Trophoblast cell (in vitro differentiated cells and primary cell): ENCODE measurements around the gene SYTL2.

Experiments used
- DNase-seq, 2 donors: peaks; one replicate each; pipeline ENCODE4 v3.0.0-alpha.2; 2016
- H2AFZ ChIP-seq: 2 replicates; pipeline ENCODE4 v1.6.1; 2013; ENCODE audit warnings: low read length, moderate library complexity, mild to moderate bottlenecking; ENCODE audit not compliant: insufficient read depth, poor library complexity
- H2AK5ac ChIP-seq: 2 replicates; pipeline ENCODE4 v1.6.1; 2013; ENCODE audit warnings: mild to moderate bottlenecking, low read length
- H2BK120ac ChIP-seq: 2 replicates; pipeline ENCODE4 v1.6.1; 2013; ENCODE audit warnings: low read length, mild to moderate bottlenecking, moderate library complexity; ENCODE audit not compliant: insufficient read depth, poor library complexity
- H2BK12ac ChIP-seq: 2 replicates; pipeline ENCODE4 v1.6.1; 2013; ENCODE audit warnings: mild to moderate bottlenecking, low read length, moderate library complexity
- H2BK5ac ChIP-seq: 2 replicates; pipeline ENCODE4 v1.6.1; 2013; ENCODE audit warnings: low read length, low read depth, moderate library complexity, mild to moderate bottlenecking; ENCODE audit not compliant: poor library complexity
- H3K14ac ChIP-seq: 2 replicates; pipeline ENCODE4 v1.6.1; 2013; ENCODE audit warnings: mild to moderate bottlenecking, low read length
- H3K18ac ChIP-seq: 2 replicates; pipeline ENCODE4 v1.6.1; 2013; ENCODE audit warnings: mild to moderate bottlenecking, low read length
- H3K23ac ChIP-seq: 2 replicates; pipeline ENCODE4 v1.6.1; 2013; ENCODE audit warnings: low read length
- H3K27ac ChIP-seq: 2 replicates; pipeline ENCODE4 v1.5.1; 2013; ENCODE audit warnings: low read depth, mild to moderate bottlenecking, inconsistent platforms, low read length, moderate library complexity
- H3K27me3 ChIP-seq: 2 replicates; pipeline ENCODE4 v1.6.1; 2013; ENCODE audit warnings: inconsistent platforms, mild to moderate bottlenecking, low read length, moderate library complexity; ENCODE audit not compliant: insufficient read depth
- H3K36me3 ChIP-seq, 2 experiments: 1 replicate in 1 of 2; 2 replicates in 1 of 2; pipeline ENCODE4 v1.6.1; 2013; ENCODE audit warnings: low read length in 2 of 2, mild to moderate bottlenecking in 2 of 2, moderate library complexity in 1 of 2; ENCODE audit not compliant: insufficient read depth in 2 of 2, control insufficient read depth in 1 of 2
- H3K4ac ChIP-seq: 2 replicates; pipeline ENCODE4 v1.6.1; 2013; ENCODE audit warnings: low read depth, mild to moderate bottlenecking, low read length, moderate library complexity
- H3K4me1 ChIP-seq, 2 experiments: 1 replicate in 1 of 2; 2 replicates in 1 of 2; pipeline ENCODE4 v1.6.1; 2013; ENCODE audit warnings: low read length in 2 of 2, mild to moderate bottlenecking in 2 of 2, moderate library complexity in 1 of 2; ENCODE audit not compliant: insufficient read depth in 2 of 2, control insufficient read depth in 1 of 2
- H3K4me2 ChIP-seq: 2 replicates; pipeline ENCODE4 v1.6.1; 2013; ENCODE audit warnings: inconsistent platforms, mild to moderate bottlenecking, low read length, moderate library complexity
- H3K4me3 ChIP-seq: 2 replicates; pipeline ENCODE4 v1.5.1; 2013; ENCODE audit warnings: mild to moderate bottlenecking, low read depth, low read length, inconsistent platforms
- H3K79me1 ChIP-seq: one replicate; pipeline ENCODE4 v1.6.1; 2013; ENCODE audit warnings: low read length
- H3K79me2 ChIP-seq: 2 replicates; pipeline ENCODE4 v1.6.1; 2013; ENCODE audit warnings: low read length, mild to moderate bottlenecking; ENCODE audit not compliant: control insufficient read depth, insufficient read depth, poor library complexity
- H3K9ac ChIP-seq: 2 replicates; pipeline ENCODE4 v1.6.1; 2013; ENCODE audit warnings: mild to moderate bottlenecking, low read length
- H3K9me3 ChIP-seq: 2 replicates; pipeline ENCODE4 v1.6.1; 2013; ENCODE audit warnings: low read depth, mild to moderate bottlenecking, control low read depth, inconsistent platforms, low read length; ENCODE audit not compliant: insufficient read depth
- H4K12ac ChIP-seq: 2 replicates; pipeline ENCODE4 v1.6.1; 2013; ENCODE audit warnings: low read depth, mild to moderate bottlenecking, low read length, moderate library complexity
- H4K8ac ChIP-seq: 2 replicates; pipeline ENCODE4 v1.6.1; 2013; ENCODE audit warnings: low read depth, mild to moderate bottlenecking, low read length, moderate library complexity
- H4K91ac ChIP-seq: one replicate; pipeline ENCODE4 v1.6.1; 2013; ENCODE audit warnings: low read depth, mild to moderate bottlenecking, low read length, moderate library complexity
- WGBS: extraction: QIAGEN DNeasy Blood & Tissue Kit; methylation state at CpG from one replicate; pipeline ENCODE4 v1.1.7; 2013; ENCODE audit warnings: missing lambda C conversion rate; ENCODE audit not compliant: insufficient read length, insufficient coverage; ENCODE audit errors: extremely low coverage; 5-methylcytosine and 5-hydroxymethylcytosine counted together

The SYTL2 gene

DNA sequence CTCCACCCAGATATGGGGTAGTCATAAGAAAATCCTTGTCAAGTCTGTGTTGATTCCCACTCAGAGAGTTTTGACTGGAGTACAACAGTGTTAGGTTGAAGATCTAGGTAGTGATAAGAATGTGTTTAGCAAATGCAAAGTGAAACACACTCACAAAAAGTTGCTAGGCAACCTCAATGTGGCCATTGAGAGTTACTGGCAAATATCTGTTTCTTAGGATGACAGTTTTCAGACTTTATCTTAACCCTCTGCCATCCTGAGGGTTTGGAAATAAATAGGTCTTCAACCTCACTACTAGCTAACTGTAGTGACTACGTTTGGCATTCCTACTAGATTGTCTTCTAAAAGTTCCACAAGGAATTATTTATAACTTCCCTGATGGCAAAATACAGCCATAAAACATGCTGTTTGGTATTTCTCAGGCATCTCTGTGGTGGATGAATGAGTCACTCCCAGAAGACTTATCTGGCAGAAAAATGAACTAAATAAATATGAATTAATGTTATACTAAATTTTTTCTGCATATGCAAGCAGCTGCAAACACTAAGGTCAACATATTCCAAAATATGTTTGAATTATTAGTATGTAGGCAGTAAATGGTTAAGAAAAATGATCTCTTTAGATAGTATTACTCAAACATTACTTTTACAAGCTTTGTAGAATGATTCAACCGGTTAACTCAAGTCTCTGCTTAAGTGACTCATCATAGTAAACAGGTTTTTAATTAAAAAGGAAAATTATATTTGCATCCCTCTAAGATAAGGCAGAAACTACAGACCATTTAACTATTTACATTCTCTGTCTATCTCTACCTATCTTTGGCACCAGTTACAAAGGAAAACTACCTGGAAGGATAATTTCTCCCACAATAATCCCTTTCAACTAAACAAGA, 17.1 kb upstream of the SYTL2 start:
- Histone ChIP-seq H3K79me2 (no peaks in the 10 kb centered on the region), H3K4me3 (no peak overlapping the region), H4K8ac (no peak overlapping the region), H3K9me3 (no peaks in the 10 kb centered on the region), H3K14ac (no peak overlapping the region), H3K4me2 (peak overlapping the region; percentile 28), H3K9ac (no peak overlapping the region), H2AK5ac (no peak overlapping the region), H4K91ac (no peak overlapping the region), H3K18ac (no peak overlapping the region), H3K4ac (no peak overlapping the region), H3K79me1 (peaks cover 2% of the 10 kb centered on the region), H2BK120ac (no peak overlapping the region), H3K4me1 (peaks cover 11 to 13% of the 10 kb centered on the region in 2 experiments), H3K23ac (no peak overlapping the region), H2BK5ac (no peak overlapping the region), H4K12ac (no peak overlapping the region), H3K27ac (peak overlapping the region; percentile 53), H3K27me3 (no peaks in the 10 kb centered on the region), H2BK12ac (no peak overlapping the region), H2AFZ (no peak overlapping the region), H3K36me3 (no peaks in the 10 kb centered on the region)
- WGBS, result no CpG with 5 or more reads among the region's 2 CpGs
- DNase-seq, result peak; percentile 21 to 63

GRCh38 chr11:85826116-85826855, 15.3 kb upstream of the SYTL2 start:
- Histone ChIP-seq H4K91ac (no peak overlapping the region), H3K14ac (no peak overlapping the region), H3K9me3 (no peaks in the 10 kb centered on the region), H2BK12ac (no peak overlapping the region), H3K4me2 (no peak overlapping the region), H3K27ac (no peak overlapping the region), H2AFZ (no peak overlapping the region), H3K79me1 (peaks cover 2% of the 10 kb centered on the region), H3K18ac (no peak overlapping the region), H3K4me3 (no peak overlapping the region), H3K36me3 (no peaks in the 10 kb centered on the region), H3K23ac (no peak overlapping the region), H2BK5ac (no peak overlapping the region), H3K9ac (no peak overlapping the region), H4K8ac (no peak overlapping the region), H3K79me2 (no peaks in the 10 kb centered on the region), H3K27me3 (no peaks in the 10 kb centered on the region), H2BK120ac (no peak overlapping the region), H3K4me1 (peaks cover 11 to 13% of the 10 kb centered on the region in 2 experiments), H2AK5ac (no peak overlapping the region), H3K4ac (no peak overlapping the region), H4K12ac (no peak overlapping the region)
- DNase-seq, result peak in 1 of 2 donors; percentile 40
- WGBS, result no CpG with 5 or more reads among the region's 7 CpGs

GRCh38 chr11:85825616-85826015, 14.7 kb upstream of the SYTL2 start:
- no CpG with 5 or more reads among the region's 3 CpGs for WGBS
- no peak overlapping the region for H2AFZ ChIP-seq
- H2BK120ac ChIP-seq, result peak overlapping the region; percentile 34
- H3K27ac ChIP-seq, result no peak overlapping the region
- no peak overlapping the region for H3K14ac ChIP-seq
- H4K91ac ChIP-seq, result no peak overlapping the region
- H2AK5ac ChIP-seq, result no peak overlapping the region
- peaks cover 11 to 13% of the 10 kb centered on the region in 2 experiments for H3K4me1 ChIP-seq
- H3K9ac ChIP-seq, result no peak overlapping the region
- no peaks in the 10 kb centered on the region for H3K79me2 ChIP-seq
- no peak overlapping the region for H4K12ac ChIP-seq
- H3K27me3 ChIP-seq, result no peaks in the 10 kb centered on the region
- H3K9me3 ChIP-seq, result no peaks in the 10 kb centered on the region
- no peak overlapping the region for H2BK5ac ChIP-seq
- H3K4me3 ChIP-seq, result no peak overlapping the region
- H4K8ac ChIP-seq, result no peak overlapping the region
- H3K4ac ChIP-seq, result no peak overlapping the region
- H3K79me1 ChIP-seq, result peaks cover 2% of the 10 kb centered on the region
- no peak overlapping the region for H3K18ac ChIP-seq
- no peak overlapping the region for H2BK12ac ChIP-seq
- no peaks in the 10 kb centered on the region for H3K36me3 ChIP-seq
- H3K23ac ChIP-seq, result no peak overlapping the region
- H3K4me2 ChIP-seq, result no peak overlapping the region
- DNase-seq, result no peak

DNA sequence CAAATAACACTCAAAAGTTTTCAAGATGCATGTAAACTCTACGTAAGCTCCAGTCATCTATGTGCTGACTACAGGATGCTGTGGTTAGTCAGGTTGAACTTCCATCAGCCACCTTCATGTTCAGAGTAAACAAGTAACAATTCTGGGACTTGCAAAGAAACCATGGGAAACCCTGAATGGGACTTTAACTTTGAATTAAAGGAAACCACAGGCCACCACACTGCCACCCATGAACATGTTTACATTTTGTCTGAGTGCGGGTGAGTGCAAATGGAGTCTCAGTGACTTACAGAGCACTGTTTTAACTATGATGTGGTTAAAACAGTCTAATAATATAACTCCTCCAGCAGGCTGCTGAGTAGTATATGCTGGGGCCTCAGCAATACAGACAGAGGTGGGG, 12.9 kb upstream of the SYTL2 start:
- no peak overlapping the region for H3K9ac ChIP-seq
- no peak overlapping the region for H4K12ac ChIP-seq
- no peak overlapping the region for H3K18ac ChIP-seq
- no peaks in the 10 kb centered on the region for H3K27me3 ChIP-seq
- no peak overlapping the region for H3K4me3 ChIP-seq
- no peak overlapping the region for H2BK120ac ChIP-seq
- no peak overlapping the region for H2BK12ac ChIP-seq
- H3K79me2 ChIP-seq, result no peaks in the 10 kb centered on the region
- no peaks in the 10 kb centered on the region for H3K9me3 ChIP-seq
- no peak overlapping the region for H4K91ac ChIP-seq
- H3K36me3 ChIP-seq, result no peaks in the 10 kb centered on the region
- no peak overlapping the region for H2AFZ ChIP-seq
- H3K79me1 ChIP-seq, result peaks cover 2% of the 10 kb centered on the region
- no peak overlapping the region for H3K23ac ChIP-seq
- no peak overlapping the region for H3K4ac ChIP-seq
- WGBS, result no CpG with 5 or more reads among the region's 2 CpGs
- no peak overlapping the region for H2BK5ac ChIP-seq
- no peak overlapping the region for H4K8ac ChIP-seq
- no peak overlapping the region for H3K27ac ChIP-seq
- peaks cover 11 to 13% of the 10 kb centered on the region in 2 experiments for H3K4me1 ChIP-seq
- DNase-seq, result no peak
- no peak overlapping the region for H3K4me2 ChIP-seq
- no peak overlapping the region for H2AK5ac ChIP-seq
- H3K14ac ChIP-seq, result no peak overlapping the region
